ENCODE data around the gene GNAO1. TPM values are rescaled to one million over a fixed set of nuclear protein-coding genes. Genes with fewer than 3 reads are reported as not detected.

Gene GNAO1
- under 0.01 TPM in 1 of 2 replicates, not detected in the other for total RNA-seq

GRCh38 chr16:56191156-56191815 lies at the start of gene GNAO1:
GNAO1 (plus strand) TSS chr16:56191489; CDS start chr16:56192236, 747 bp downstream.

Other genes starting within 250 kb of the GNAO1 start
- 317 and 407 TPM in 2 replicates for gene AMFR, start 234.1 kb downstream of the GNAO1 start, total RNA-seq

All from smooth muscle cell of bladder (primary cell).